Neural progenitor cell (in vitro differentiated cells): ENCODE data around the gene KRT76. TPM values are rescaled to one million over a fixed set of nuclear protein-coding genes. Genes with fewer than 3 reads are reported as not detected.

Experiments used
- DNase-seq: peaks from one replicate; pipeline ENCODE4 v3.0.0-alpha.2; 2016; ENCODE audit warnings: low spot score
- H2AFZ ChIP-seq: fragments of 200-600 bp; sonication (generic); replicated peaks from 2 replicates; pipeline ENCODE4 v1.6.1; 2016; ENCODE audit warnings: antibody characterized with exemption
- H3F3A ChIP-seq: fragments of 200-600 bp; sonication (generic); 2 replicates; pipeline ENCODE4 v1.6.1; 2016; ENCODE audit warnings: antibody characterized with exemption, low read depth
- H3K27ac ChIP-seq: fragments of 200-600 bp; sonication (generic); 2 replicates; pipeline ENCODE4 v1.5.1; 2016; ENCODE audit warnings: mild to moderate bottlenecking
- H3K27me3 ChIP-seq: fragments of 200-600 bp; sonication (generic); 2 replicates; pipeline ENCODE4 v1.6.1; 2016; ENCODE audit warnings: mild to moderate bottlenecking, moderate library complexity
- H3K36me3 ChIP-seq: fragments of 200-600 bp; sonication (generic); 2 replicates; pipeline ENCODE4 v1.5.1; 2016
- H3K4me1 ChIP-seq: fragments of 200-600 bp; sonication (generic); 2 replicates; pipeline ENCODE4 v1.6.1; 2016; ENCODE audit warnings: mixed run types
- H3K4me2 ChIP-seq: fragments of 200-600 bp; sonication (generic); 2 replicates; pipeline ENCODE4 v1.6.1; 2016
- H3K4me3 ChIP-seq: fragments of 200-600 bp; sonication (generic); 2 replicates; pipeline ENCODE4 v1.5.1; 2016
- H3K79me2 ChIP-seq: fragments of 200-600 bp; sonication (generic); 2 replicates; pipeline ENCODE4 v1.6.1; 2016; ENCODE audit warnings: low read depth
- H3K9ac ChIP-seq: fragments of 200-600 bp; sonication (generic); 2 replicates; pipeline ENCODE4 v1.6.1; 2016
- H3K9me3 ChIP-seq: fragments of 200-600 bp; sonication (generic); 2 replicates; pipeline ENCODE4 v1.5.1; 2016; ENCODE audit warnings: low read depth
- H4K20me1 ChIP-seq: fragments of 200-600 bp; sonication (generic); 2 replicates; pipeline ENCODE4 v1.6.1; 2016; ENCODE audit warnings: low read depth
- H3K27ac Mint-ChIP-seq: 3 replicates; pipeline ENCODE4 v1.8.0; 2021; ENCODE audit warnings: mixed read lengths
- H3K27me3 Mint-ChIP-seq: 2 replicates; pipeline ENCODE4 v1.8.0; 2022; ENCODE audit warnings: low read depth, mild to moderate bottlenecking, inconsistent platforms, moderate library complexity, mixed read lengths; ENCODE audit not compliant: insufficient read depth
- H3K36me3 Mint-ChIP-seq: 3 replicates; pipeline ENCODE4 v1.8.0; 2021; ENCODE audit warnings: mixed read lengths
- H3K4me1 Mint-ChIP-seq: 3 replicates; pipeline ENCODE4 v1.8.0; 2021; ENCODE audit warnings: mixed read lengths
- H3K4me3 Mint-ChIP-seq: 3 replicates; pipeline ENCODE4 v1.8.0; 2021; ENCODE audit warnings: mild to moderate bottlenecking, moderate library complexity, mixed read lengths
- H3K9me3 Mint-ChIP-seq: 3 replicates; pipeline ENCODE4 v1.8.0; 2020; ENCODE audit warnings: mixed read lengths
- EZH2 ChIP-seq: fragments of 200-600 bp; sonication (generic); IDR thresholded peaks from 2 replicates; pipeline ENCODE4 v1.6.1; 2017; ENCODE audit warnings: antibody characterized with exemption, mild to moderate bottlenecking, moderate library complexity
- EZH2phosphoT487 ChIP-seq: fragments of 200-600 bp; sonication (generic); IDR thresholded peaks from 2 replicates; pipeline ENCODE4 v1.6.1; 2017; ENCODE audit warnings: antibody characterized with exemption
- total RNA-seq: library from RNA; depleted of rRNA; stranded (reverse); fragments of >200 nt; gene quantifications from 2 replicates; pipeline ENCODE4 v1.2.3, GENCODE V29; 2015; ENCODE audit warnings: low replicate concordance
- TF ChIP-seq, protein P1 (sequence below): fragments of 200-600 bp; sonication (generic); IDR thresholded peaks from 2 replicates; pipeline ENCODE4 v1.5.1; 2017; ENCODE audit warnings: antibody characterized with exemption, mild to moderate bottlenecking

KRT76 gene
- total RNA-seq, 1 donor from 2014 or later, result not detected

- Histone ChIP-seq H3K9me3 (no peaks in the 10 kb centered on the region), H3K4me3 (no peak overlapping the region), H3K79me2 (no peaks in the 10 kb centered on the region), H3K9ac (no peak overlapping the region), H3K27ac (no peak overlapping the region), H3K4me1 (peaks cover 5% of the 10 kb centered on the region), H3F3A (no peaks in the 10 kb centered on the region), H3K27me3 (no peaks in the 10 kb centered on the region), H2AFZ (no peak overlapping the region), H3K36me3 (no peaks in the 10 kb centered on the region), H3K4me2 (no peak overlapping the region), H4K20me1 (no peaks in the 10 kb centered on the region)
- Mint-ChIP-seq H3K4me3 (no peak overlapping the region), H3K27me3 (peaks cover 4% of the 10 kb centered on the region), H3K27ac (no peak overlapping the region), H3K4me1 (no peaks in the 10 kb centered on the region), H3K9me3 (no peaks in the 10 kb centered on the region), H3K36me3 (no peaks in the 10 kb centered on the region)
- no peak for DNase-seq
- TF ChIP-seq EZH2 (no peak), EZH2phosphoT487 (no peak)
- TF ChIP-seq, protein P1, sequence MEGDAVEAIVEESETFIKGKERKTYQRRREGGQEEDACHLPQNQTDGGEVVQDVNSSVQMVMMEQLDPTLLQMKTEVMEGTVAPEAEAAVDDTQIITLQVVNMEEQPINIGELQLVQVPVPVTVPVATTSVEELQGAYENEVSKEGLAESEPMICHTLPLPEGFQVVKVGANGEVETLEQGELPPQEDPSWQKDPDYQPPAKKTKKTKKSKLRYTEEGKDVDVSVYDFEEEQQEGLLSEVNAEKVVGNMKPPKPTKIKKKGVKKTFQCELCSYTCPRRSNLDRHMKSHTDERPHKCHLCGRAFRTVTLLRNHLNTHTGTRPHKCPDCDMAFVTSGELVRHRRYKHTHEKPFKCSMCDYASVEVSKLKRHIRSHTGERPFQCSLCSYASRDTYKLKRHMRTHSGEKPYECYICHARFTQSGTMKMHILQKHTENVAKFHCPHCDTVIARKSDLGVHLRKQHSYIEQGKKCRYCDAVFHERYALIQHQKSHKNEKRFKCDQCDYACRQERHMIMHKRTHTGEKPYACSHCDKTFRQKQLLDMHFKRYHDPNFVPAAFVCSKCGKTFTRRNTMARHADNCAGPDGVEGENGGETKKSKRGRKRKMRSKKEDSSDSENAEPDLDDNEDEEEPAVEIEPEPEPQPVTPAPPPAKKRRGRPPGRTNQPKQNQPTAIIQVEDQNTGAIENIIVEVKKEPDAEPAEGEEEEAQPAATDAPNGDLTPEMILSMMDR, result no peak
These were observed 35.6 kb upstream of the KRT76 start for GRCh38 chr12:52812749-52813148.

DNA sequence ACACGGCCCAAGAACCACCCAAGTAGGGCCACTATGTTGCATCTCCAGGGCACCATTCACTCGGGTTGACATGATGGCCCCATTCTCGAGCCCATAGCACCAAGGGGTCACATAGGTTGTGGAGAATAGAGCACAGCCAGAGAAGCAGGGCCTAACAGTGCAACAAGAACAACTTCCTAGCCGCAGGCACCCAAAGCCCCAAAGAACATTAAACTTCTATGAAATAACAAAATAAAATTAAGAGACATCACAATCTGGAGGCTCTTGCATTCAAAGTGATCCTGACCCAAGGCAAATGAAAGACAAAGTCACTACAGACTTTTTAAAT is 34.9 kb upstream of the KRT76 start:
- Histone ChIP-seq H3K4me3 (no peak overlapping the region), H3K9me3 (no peaks in the 10 kb centered on the region), H3K9ac (no peak overlapping the region), H2AFZ (no peak overlapping the region), H3K27me3 (no peaks in the 10 kb centered on the region), H3K36me3 (no peaks in the 10 kb centered on the region), H3K79me2 (no peaks in the 10 kb centered on the region), H3K4me1 (peaks cover 7% of the 10 kb centered on the region), H3K27ac (no peak overlapping the region), H4K20me1 (no peaks in the 10 kb centered on the region), H3K4me2 (no peak overlapping the region), H3F3A (no peaks in the 10 kb centered on the region)
- Mint-ChIP-seq H3K9me3 (no peaks in the 10 kb centered on the region), H3K4me1 (no peaks in the 10 kb centered on the region), H3K27ac (no peak overlapping the region), H3K4me3 (no peak overlapping the region), H3K27me3 (peaks cover 6% of the 10 kb centered on the region), H3K36me3 (no peaks in the 10 kb centered on the region)
- no peak for DNase-seq
- TF ChIP-seq, protein P1, result no peak
- no peak for TF ChIP-seq EZH2

- Histone ChIP-seq H3K36me3 (no peaks in the 10 kb centered on the region), H3F3A (no peaks in the 10 kb centered on the region), H3K27me3 (no peaks in the 10 kb centered on the region), H3K4me3 (no peak overlapping the region), H2AFZ (no peak overlapping the region), H4K20me1 (no peaks in the 10 kb centered on the region), H3K9ac (no peak overlapping the region), H3K27ac (no peak overlapping the region), H3K4me2 (no peak overlapping the region), H3K79me2 (no peaks in the 10 kb centered on the region), H3K4me1 (peaks cover 9% of the 10 kb centered on the region), H3K9me3 (no peaks in the 10 kb centered on the region)
- Mint-ChIP-seq H3K4me3 (no peak overlapping the region), H3K9me3 (no peaks in the 10 kb centered on the region), H3K36me3 (no peaks in the 10 kb centered on the region), H3K27me3 (peaks cover 6% of the 10 kb centered on the region), H3K27ac (no peak overlapping the region), H3K4me1 (no peaks in the 10 kb centered on the region)
- DNase-seq, result no peak
- no peak for TF ChIP-seq EZH2phosphoT487
- TF ChIP-seq EZH2, result no peak
- TF ChIP-seq, protein P1, result no peak
These were observed 34.3 kb upstream of the KRT76 start for GRCh38 chr12:52811191-52812072.
